Body of pancreas (tissue), 4 donors: ENCODE results near the gene NR1I2. TPM values are rescaled to one million over a fixed set of nuclear protein-coding genes. Genes with fewer than 3 reads are reported as not detected.
A peak's percentile ranks its signal among the peaks of the same experiment; 100 is the strongest.

Source experiments
- ATAC-seq: fragments of 150-250 bp; one replicate; pipeline ENCODE4 v1.9.1; 2016
- DNase-seq, 4 donors: peaks; one replicate each; pipeline ENCODE4 v3.0.0-alpha.2; 2019
- H3K27ac ChIP-seq, 4 donors: fragments of 200-600 bp; sonication (generic); 1 replicate in 3 of 4; 2 replicates in 1 of 4; pipeline versions ENCODE4 v1.5.1 to v1.6.1; 2016 to 2019; ENCODE audit warnings: mild to moderate bottlenecking in 1 of 4, mixed read lengths in 1 of 4, moderate library complexity in 1 of 4
- H3K27me3 ChIP-seq, 2 donors: fragments of 200-600 bp; sonication (generic); one replicate each; pipeline ENCODE4 v1.6.0; 2016; ENCODE audit warnings: mild to moderate bottlenecking in 1 of 2
- H3K36me3 ChIP-seq, 2 donors: fragments of 200-600 bp; sonication (generic); replicated peaks in 1 of 2; 2 replicates each; pipeline ENCODE4 v1.5.1; 2016; ENCODE audit warnings: low read depth in 2 of 2; ENCODE audit not compliant: insufficient read depth in 1 of 2
- H3K4me1 ChIP-seq: fragments of 200-600 bp; sonication (generic); one replicate; pipeline ENCODE4 v1.6.0; 2016
- H3K4me3 ChIP-seq, 2 donors: fragments of 200-600 bp; sonication (generic); 1 replicate in 1 of 2; 2 replicates in 1 of 2; pipeline ENCODE4 v1.5.1; 2016 to 2019
- H3K9me3 ChIP-seq, 3 donors: fragments of 200-600 bp; sonication (generic); 1 replicate in 2 of 3; 2 replicates in 1 of 3; pipeline ENCODE4 v1.5.1; 2016
- CTCF ChIP-seq, 7 experiments: fragments of 450-650 bp in 4 of 7; fragments of 200-600 bp in 3 of 7; sonication (generic) in 3 of 7; IDR thresholded peaks; one replicate each; pipeline ENCODE4 v1.5.1; 2016 to 2019; ENCODE audit warnings: antibody characterized with exemption in 7 of 7
- POLR2A ChIP-seq, 3 donors: fragments of 450-650 bp; IDR thresholded peaks; one replicate each; pipeline ENCODE4 v1.6.1; 2016; ENCODE audit warnings: antibody characterized with exemption in 3 of 3, mild to moderate bottlenecking in 2 of 3
- WGBS, 2 donors: methylation state at CpG; one replicate each; pipeline ENCODE4 v1.1.5; 2017; 5-methylcytosine and 5-hydroxymethylcytosine counted together
- intact Hi-C: fragments of 100-400 bp; cut with DNase I; formaldehyde crosslinking; loops from one replicate; pipeline ENCODE4 v1.15.1; 2023
- total RNA-seq, 2 donors: library from RNA; depleted of rRNA; stranded (reverse); fragments of >200 nt; gene quantifications; one replicate each; pipeline ENCODE4 v1.1.0, GENCODE V29; 2016

Gene NR1I2
- total RNA-seq, 2 donors from 2014 or later, result 5.4 TPM; not detected in 1

DNA sequence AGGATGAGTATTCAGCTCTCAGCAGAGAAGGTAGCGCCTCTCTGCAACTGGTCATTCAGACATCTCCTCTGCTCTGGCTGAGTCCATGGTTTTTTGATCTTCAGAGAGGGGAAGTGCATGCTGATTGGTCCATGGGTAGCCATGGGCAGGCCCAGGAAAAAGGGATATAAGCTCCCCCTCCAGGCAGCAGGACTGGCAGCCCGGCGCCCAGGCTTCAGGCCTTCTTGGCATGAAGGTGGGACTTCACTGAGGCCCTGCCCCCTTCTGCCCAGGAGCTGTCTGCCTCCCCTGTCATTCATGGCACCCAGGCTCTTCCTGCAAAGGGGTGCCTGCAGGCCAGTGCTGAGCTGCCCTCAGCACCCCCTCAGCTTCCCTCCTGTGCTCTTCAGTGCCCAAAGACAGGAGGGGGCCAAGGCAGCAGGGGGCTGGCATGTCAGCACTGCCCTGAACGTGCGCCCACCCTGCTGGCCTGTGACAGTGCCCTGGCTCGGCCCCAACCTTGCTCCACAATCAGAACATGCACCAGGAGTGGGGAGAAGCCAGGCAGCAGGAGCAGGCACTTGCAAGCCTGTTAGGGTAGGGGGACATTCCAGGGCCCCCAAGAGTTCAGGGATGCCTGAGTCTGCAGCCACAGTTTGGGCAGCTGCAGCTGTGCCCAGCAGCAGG, 13.8 kb upstream of the NR1I2 start:
- Histone ChIP-seq H3K27me3 (no peaks in the 10 kb centered on the region), H3K9me3 (no peaks in the 10 kb centered on the region), H3K4me3 (no peak overlapping the region), H3K27ac (no peak overlapping the region), H3K4me1 (no peaks in the 10 kb centered on the region), H3K36me3 (no peaks in the 10 kb centered on the region)
- intact Hi-C loops, result no loop called here
- DNase-seq, result no peak
- TF ChIP-seq CTCF (IDR thresholded peaks at IDR 0.05) (no peak), POLR2A (IDR thresholded peaks at IDR 0.05) (no peak)
- ATAC-seq, result no peak
- 87 to 100% methylated on average over 3 to 6 of the region's 6 CpGs for WGBS, 2 donors

DNA sequence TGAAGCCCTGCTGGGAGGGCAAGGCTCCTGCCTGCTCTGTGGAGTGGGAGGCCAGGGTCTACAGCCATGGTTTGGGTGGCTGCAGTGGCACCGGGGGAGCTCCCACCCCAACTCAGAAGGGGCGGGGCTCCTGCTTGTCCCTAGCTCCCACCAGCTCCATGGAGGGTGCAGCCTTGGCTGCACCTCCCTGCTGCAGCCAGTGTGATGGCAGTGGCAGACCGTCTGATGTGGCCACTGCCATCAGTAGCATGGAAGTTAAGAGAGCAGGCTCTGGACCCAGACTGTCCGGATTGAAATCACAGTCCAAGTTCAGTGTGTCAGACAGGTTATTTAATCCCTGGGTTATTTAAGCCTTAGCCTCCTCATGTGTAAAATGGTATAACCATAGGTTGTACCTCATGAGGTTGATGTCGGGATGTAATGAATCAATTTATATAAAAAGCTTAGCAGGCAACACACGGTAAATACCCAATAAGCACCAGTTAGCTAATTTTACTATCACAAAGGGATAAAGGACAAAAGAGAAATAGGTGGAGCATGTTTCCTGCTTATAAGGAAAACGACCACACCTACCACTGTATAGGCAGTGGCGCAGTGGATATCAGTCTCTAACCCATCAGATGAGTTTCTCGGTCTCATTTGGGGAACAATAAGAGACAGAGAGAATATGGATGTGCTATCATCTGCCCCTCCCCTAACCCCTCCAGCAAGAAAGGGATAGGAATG, 13.1 kb upstream of the NR1I2 start:
- intact Hi-C loops, result no loop called here
- no peaks in the 10 kb centered on the region for H3K9me3 ChIP-seq
- no peaks in the 10 kb centered on the region for H3K36me3 ChIP-seq
- no peak for ATAC-seq
- no peak for TF ChIP-seq POLR2A (IDR thresholded peaks at IDR 0.05)
- no peak for TF ChIP-seq CTCF (IDR thresholded peaks at IDR 0.05)
- DNase-seq, result no peak
- no peaks in the 10 kb centered on the region for H3K4me1 ChIP-seq
- H3K4me3 ChIP-seq, result no peak overlapping the region
- H3K27ac ChIP-seq, result no peak overlapping the region
- 85 to 88% methylated on average over 7 to 9 of the region's 9 CpGs for WGBS, 2 donors
- no peaks in the 10 kb centered on the region for H3K27me3 ChIP-seq

DNA sequence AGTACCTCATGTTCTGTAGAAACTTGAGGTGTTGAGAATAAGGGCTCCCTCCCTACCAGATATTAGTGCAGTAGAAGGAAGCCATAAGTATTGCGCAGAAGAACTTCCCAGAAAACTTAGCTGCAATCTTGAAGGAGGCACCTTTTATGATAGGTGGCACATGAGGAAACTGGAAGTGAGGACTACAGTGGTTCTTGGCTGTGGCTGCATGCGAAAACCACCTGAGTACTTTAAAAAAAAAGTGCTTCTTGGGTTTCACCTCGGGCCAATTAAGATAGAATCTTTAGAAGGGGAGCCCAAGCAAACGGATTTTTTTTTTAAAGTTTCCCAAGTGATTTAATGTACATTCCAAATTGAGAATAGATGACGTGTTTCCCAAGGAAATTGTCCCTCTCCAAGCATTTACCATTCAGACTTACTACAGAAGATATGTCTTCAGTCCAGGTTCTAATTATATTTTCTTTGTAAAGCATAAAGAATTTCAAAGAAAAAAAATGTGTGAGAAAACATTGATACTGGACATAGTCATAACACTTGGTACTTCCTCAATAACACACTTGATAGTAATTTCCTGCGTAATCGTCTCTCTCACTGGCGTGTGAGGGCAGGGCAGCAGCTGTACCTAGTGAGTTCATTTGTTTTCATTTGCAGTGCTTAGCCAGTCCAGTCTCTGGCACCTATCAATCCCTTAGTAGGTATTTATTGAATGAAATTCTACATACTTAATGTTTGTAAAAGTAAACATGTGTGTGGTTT, 12.3 kb upstream of the NR1I2 start:
- H3K9me3 ChIP-seq, result no peaks in the 10 kb centered on the region
- ATAC-seq (no peak), DNase-seq (no peak)
- no peak for TF ChIP-seq POLR2A (IDR thresholded peaks at IDR 0.05)
- TF ChIP-seq CTCF (IDR thresholded peaks at IDR 0.05), result no peak
- H3K27me3 ChIP-seq, result no peaks in the 10 kb centered on the region
- 67 to 71% methylated on average over 8 of the region's 8 CpGs for WGBS, 2 donors
- intact Hi-C loops, result no loop called here
- no peak overlapping the region for H3K27ac ChIP-seq
- H3K36me3 ChIP-seq, result no peaks in the 10 kb centered on the region
- H3K4me3 ChIP-seq, result no peak overlapping the region
- no peaks in the 10 kb centered on the region for H3K4me1 ChIP-seq

- no peak for ATAC-seq
- Histone ChIP-seq H3K4me3 (no peak overlapping the region), H3K36me3 (no peaks in the 10 kb centered on the region), H3K27ac (no peak overlapping the region), H3K9me3 (no peaks in the 10 kb centered on the region), H3K27me3 (no peaks in the 10 kb centered on the region), H3K4me1 (no peaks in the 10 kb centered on the region)
- DNase-seq, result peak in 1 of 4 donors; percentile 4
- 47 to 71% methylated on average over 2 of the region's 2 CpGs for WGBS, 2 donors
- TF ChIP-seq POLR2A (IDR thresholded peaks at IDR 0.05) (no peak), CTCF (IDR thresholded peaks at IDR 0.05) (no peak)
- intact Hi-C loops, result no loop called here
Observed at GRCh38 chr3:119774444-119774843, 7.5 kb upstream of the NR1I2 start.
